SK-N-SH (cell line): Measurements from ENCODE around the gene GSS.

ENCODE experiments used
- CHD2 ChIP-seq: fragments of 150-350 bp; IDR thresholded peaks from 2 replicates; pipeline ENCODE4 v1.6.1; 2018; ENCODE audit warnings: low read length; ENCODE audit not compliant: partially characterized antibody
- CTCF ChIP-seq: fragments of 200-600 bp; sonication (generic); IDR thresholded peaks from 2 replicates; pipeline ENCODE4 v1.6.1; 2017; ENCODE audit warnings: antibody characterized with exemption, mild to moderate bottlenecking, moderate library complexity
- GABPA ChIP-seq: IDR thresholded peaks from 2 replicates; pipeline ENCODE4 v1.4.0; 2012; ENCODE audit warnings: low read depth, mild to moderate bottlenecking
- JUND ChIP-seq: IDR thresholded peaks from 2 replicates; pipeline ENCODE4 v1.4.0; 2012
- NFIC ChIP-seq: IDR thresholded peaks from 2 replicates; pipeline ENCODE4 v1.4.0; 2012; ENCODE audit warnings: borderline replicate concordance
- POLR2AphosphoS5 ChIP-seq: IDR thresholded peaks from 2 replicates; pipeline ENCODE4 v1.6.1; 2012; ENCODE audit warnings: low read depth, low read length
- RAD21 ChIP-seq: IDR thresholded peaks from 2 replicates; pipeline ENCODE4 v1.6.1; 2012; ENCODE audit warnings: mild to moderate bottlenecking, low read length
- RCOR1 ChIP-seq: fragments of 150-350 bp; IDR thresholded peaks from 2 replicates; pipeline ENCODE4 v1.6.1; 2017; ENCODE audit warnings: antibody characterized with exemption, low read length
- REST ChIP-seq: IDR thresholded peaks from 2 replicates; pipeline ENCODE4 v1.6.1; 2012; ENCODE audit warnings: mild to moderate bottlenecking, low read depth, low read length, moderate library complexity
- TAF1 ChIP-seq: IDR thresholded peaks from 2 replicates; pipeline ENCODE4 v1.6.1; 2012; ENCODE audit warnings: low read depth, mild to moderate bottlenecking, low read length, moderate library complexity, borderline replicate concordance
- TCF12 ChIP-seq: IDR thresholded peaks from 2 replicates; pipeline ENCODE4 v1.4.0; 2012
- TF ChIP-seq, protein P1 (sequence below): fragments of 150-350 bp; IDR thresholded peaks from 2 replicates; pipeline ENCODE4 v1.6.1; 2017; ENCODE audit warnings: antibody characterized with exemption, low read length, low read depth, borderline replicate concordance

GRCh38 chr20:34953960-34954359 lies 1.6 kb downstream of the GSS start:
- TF ChIP-seq REST: no peak
- no peak for TF ChIP-seq TAF1
- TF ChIP-seq TCF12: no peak
- TF ChIP-seq CTCF: no peak
- no peak for TF ChIP-seq POLR2AphosphoS5
- no peak for TF ChIP-seq NFIC
- TF ChIP-seq RCOR1: no peak
- no peak for TF ChIP-seq CHD2
- no peak for TF ChIP-seq RAD21
- TF ChIP-seq, protein P1, sequence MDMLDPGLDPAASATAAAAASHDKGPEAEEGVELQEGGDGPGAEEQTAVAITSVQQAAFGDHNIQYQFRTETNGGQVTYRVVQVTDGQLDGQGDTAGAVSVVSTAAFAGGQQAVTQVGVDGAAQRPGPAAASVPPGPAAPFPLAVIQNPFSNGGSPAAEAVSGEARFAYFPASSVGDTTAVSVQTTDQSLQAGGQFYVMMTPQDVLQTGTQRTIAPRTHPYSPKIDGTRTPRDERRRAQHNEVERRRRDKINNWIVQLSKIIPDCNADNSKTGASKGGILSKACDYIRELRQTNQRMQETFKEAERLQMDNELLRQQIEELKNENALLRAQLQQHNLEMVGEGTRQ: no peak
- TF ChIP-seq JUND: no peak
- TF ChIP-seq GABPA: no peak
